ENCODE results near the gene TBX3. TPM values are rescaled to one million over a fixed set of nuclear protein-coding genes. Genes with fewer than 3 reads are reported as not detected.

TBX3 gene
- total and polyA plus RNA-seq, 2 donors from 2014 or later, result 10.5 to 18.0 TPM

- Histone ChIP-seq H3K36me3 (ENCODE audit: control insufficient read depth in 2 of 3, insufficient read depth in 3 of 3, low read length in 3 of 3) (peaks cover 0 to 9% (median 2%) of the 10 kb centered on the region in 3 donors), H3K4me3 (ENCODE audit: low read length in 3 of 3) (no peak overlapping the region), H3K27ac (ENCODE audit: low read depth in 2 of 2, low read length in 2 of 2) (peak overlapping the region; percentile 28 to 51), H3K4me1 (ENCODE audit: control insufficient read depth in 2 of 3, insufficient read depth in 2 of 3, low read depth in 1 of 3, low read length in 3 of 3) (peaks cover 0 to 12% (median 0%) of the 10 kb centered on the region in 3 donors), H3K9ac (ENCODE audit: low read length in 3 of 3) (no peak overlapping the region), H3K9me3 (ENCODE audit: control insufficient read depth in 2 of 3, insufficient read depth in 1 of 3, low read length in 3 of 3) (no peaks in the 10 kb centered on the region), H3K27me3 (ENCODE audit: control insufficient read depth, insufficient read depth, low read length) (peaks cover 8% of the 10 kb centered on the region)
- TF ChIP-seq, protein P1, sequence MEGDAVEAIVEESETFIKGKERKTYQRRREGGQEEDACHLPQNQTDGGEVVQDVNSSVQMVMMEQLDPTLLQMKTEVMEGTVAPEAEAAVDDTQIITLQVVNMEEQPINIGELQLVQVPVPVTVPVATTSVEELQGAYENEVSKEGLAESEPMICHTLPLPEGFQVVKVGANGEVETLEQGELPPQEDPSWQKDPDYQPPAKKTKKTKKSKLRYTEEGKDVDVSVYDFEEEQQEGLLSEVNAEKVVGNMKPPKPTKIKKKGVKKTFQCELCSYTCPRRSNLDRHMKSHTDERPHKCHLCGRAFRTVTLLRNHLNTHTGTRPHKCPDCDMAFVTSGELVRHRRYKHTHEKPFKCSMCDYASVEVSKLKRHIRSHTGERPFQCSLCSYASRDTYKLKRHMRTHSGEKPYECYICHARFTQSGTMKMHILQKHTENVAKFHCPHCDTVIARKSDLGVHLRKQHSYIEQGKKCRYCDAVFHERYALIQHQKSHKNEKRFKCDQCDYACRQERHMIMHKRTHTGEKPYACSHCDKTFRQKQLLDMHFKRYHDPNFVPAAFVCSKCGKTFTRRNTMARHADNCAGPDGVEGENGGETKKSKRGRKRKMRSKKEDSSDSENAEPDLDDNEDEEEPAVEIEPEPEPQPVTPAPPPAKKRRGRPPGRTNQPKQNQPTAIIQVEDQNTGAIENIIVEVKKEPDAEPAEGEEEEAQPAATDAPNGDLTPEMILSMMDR (IDR thresholded peaks at IDR 0.05; ENCODE audit: borderline replicate concordance, extremely low read depth, insufficient read depth), result no peak
- peak; percentile 45 to 77 (median 52) for DNase-seq
- intact Hi-C loops (cut with DNase I), result no loop called here
- no peak for FAIRE-seq
Observed at GRCh38 chr12:114671443-114672411, 12.2 kb downstream of the TBX3 start.

DNA sequence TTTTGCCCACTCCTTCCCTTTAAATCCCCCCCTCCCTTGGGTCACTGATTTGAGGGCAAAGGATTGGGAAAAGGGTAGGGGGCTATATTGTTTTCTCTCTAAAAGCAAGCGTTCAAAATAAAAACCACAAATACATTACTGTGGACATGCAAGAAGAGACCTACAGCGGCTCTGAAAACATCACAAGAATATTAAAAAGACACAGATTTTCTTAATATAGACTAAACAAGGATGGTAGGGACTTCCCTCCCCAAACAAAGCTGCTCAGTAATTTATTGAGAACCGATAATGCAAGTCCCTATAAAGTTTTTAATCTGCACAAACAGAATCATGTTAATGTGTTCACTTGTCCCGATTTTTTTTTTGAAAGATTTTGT lies 12.9 kb downstream of the TBX3 start:
- Histone ChIP-seq H3K4me3 (ENCODE audit: low read length in 3 of 3) (no peak overlapping the region), H3K36me3 (ENCODE audit: control insufficient read depth in 2 of 3, insufficient read depth in 3 of 3, low read length in 3 of 3) (peaks cover 0 to 4% (median 2%) of the 10 kb centered on the region in 3 donors), H3K9me3 (ENCODE audit: control insufficient read depth in 2 of 3, insufficient read depth in 1 of 3, low read length in 3 of 3) (no peaks in the 10 kb centered on the region), H3K27ac (ENCODE audit: low read depth in 2 of 2, low read length in 2 of 2) (no peak overlapping the region), H3K4me1 (ENCODE audit: control insufficient read depth in 2 of 3, insufficient read depth in 2 of 3, low read depth in 1 of 3, low read length in 3 of 3) (peaks cover 0 to 12% (median 0%) of the 10 kb centered on the region in 3 donors), H3K27me3 (ENCODE audit: control insufficient read depth, insufficient read depth, low read length) (peaks cover 13% of the 10 kb centered on the region), H3K9ac (ENCODE audit: low read length in 3 of 3) (no peak overlapping the region)
- TF ChIP-seq, protein P1 (IDR thresholded peaks at IDR 0.05; ENCODE audit: borderline replicate concordance, extremely low read depth, insufficient read depth), result no peak
- DNase-seq (no peak), FAIRE-seq (no peak)
- intact Hi-C loops (cut with DNase I), result no loop called here

- Histone ChIP-seq H3K27me3 (ENCODE audit: control insufficient read depth, insufficient read depth, low read length) (peaks cover 13% of the 10 kb centered on the region), H3K4me1 (ENCODE audit: control insufficient read depth in 2 of 3, insufficient read depth in 2 of 3, low read depth in 1 of 3, low read length in 3 of 3) (peaks cover 0 to 12% (median 0%) of the 10 kb centered on the region in 3 donors), H3K4me3 (ENCODE audit: low read length in 3 of 3) (no peak overlapping the region), H3K9ac (ENCODE audit: low read length in 3 of 3) (peak overlapping the region in 2 of 3 donors; percentile 4 to 41), H3K27ac (ENCODE audit: low read depth in 2 of 2, low read length in 2 of 2) (no peak overlapping the region), H3K9me3 (ENCODE audit: control insufficient read depth in 2 of 3, insufficient read depth in 1 of 3, low read length in 3 of 3) (no peaks in the 10 kb centered on the region), H3K36me3 (ENCODE audit: control insufficient read depth in 2 of 3, insufficient read depth in 3 of 3, low read length in 3 of 3) (peaks cover 0 to 2% (median 0%) of the 10 kb centered on the region in 3 donors)
- TF ChIP-seq, protein P1 (IDR thresholded peaks at IDR 0.05; ENCODE audit: borderline replicate concordance, extremely low read depth, insufficient read depth), result no peak
- intact Hi-C loops (cut with DNase I), result no loop called here
- DNase-seq (peak in 2 of 5 donors; percentile 38 to 49), FAIRE-seq (no peak)
Observed at GRCh38 chr12:114670291-114670980, 13.5 kb downstream of the TBX3 start.
